Measurements from ENCODE around the gene TSPAN18. TPM values are rescaled to one million over a fixed set of nuclear protein-coding genes. Genes with fewer than 3 reads are reported as not detected.

TSPAN18 gene
- total RNA-seq, 1 donor from 2014 or later: 38.4 TPM

- Histone ChIP-seq H3K27ac (peak overlapping the region; percentile 67), H3K4me1 (peaks cover 47% of the 10 kb centered on the region), H3K36me3 (no peaks in the 10 kb centered on the region), H3K27me3 (ENCODE audit: low read depth) (no peaks in the 10 kb centered on the region), H3K4me3 (no peak overlapping the region), H3K9me3 (no peaks in the 10 kb centered on the region)
- ATAC-seq: peak; percentile 73 to 81
- no peak for TF ChIP-seq CTCF (IDR thresholded peaks at IDR 0.05)
- DNase-seq: peak; percentile 86
- intact Hi-C loops (cut with DNase I): no loop called here
Observed at GRCh38 chr11:44979543-44980399, 253.0 kb downstream of the TSPAN18 start.

DNA sequence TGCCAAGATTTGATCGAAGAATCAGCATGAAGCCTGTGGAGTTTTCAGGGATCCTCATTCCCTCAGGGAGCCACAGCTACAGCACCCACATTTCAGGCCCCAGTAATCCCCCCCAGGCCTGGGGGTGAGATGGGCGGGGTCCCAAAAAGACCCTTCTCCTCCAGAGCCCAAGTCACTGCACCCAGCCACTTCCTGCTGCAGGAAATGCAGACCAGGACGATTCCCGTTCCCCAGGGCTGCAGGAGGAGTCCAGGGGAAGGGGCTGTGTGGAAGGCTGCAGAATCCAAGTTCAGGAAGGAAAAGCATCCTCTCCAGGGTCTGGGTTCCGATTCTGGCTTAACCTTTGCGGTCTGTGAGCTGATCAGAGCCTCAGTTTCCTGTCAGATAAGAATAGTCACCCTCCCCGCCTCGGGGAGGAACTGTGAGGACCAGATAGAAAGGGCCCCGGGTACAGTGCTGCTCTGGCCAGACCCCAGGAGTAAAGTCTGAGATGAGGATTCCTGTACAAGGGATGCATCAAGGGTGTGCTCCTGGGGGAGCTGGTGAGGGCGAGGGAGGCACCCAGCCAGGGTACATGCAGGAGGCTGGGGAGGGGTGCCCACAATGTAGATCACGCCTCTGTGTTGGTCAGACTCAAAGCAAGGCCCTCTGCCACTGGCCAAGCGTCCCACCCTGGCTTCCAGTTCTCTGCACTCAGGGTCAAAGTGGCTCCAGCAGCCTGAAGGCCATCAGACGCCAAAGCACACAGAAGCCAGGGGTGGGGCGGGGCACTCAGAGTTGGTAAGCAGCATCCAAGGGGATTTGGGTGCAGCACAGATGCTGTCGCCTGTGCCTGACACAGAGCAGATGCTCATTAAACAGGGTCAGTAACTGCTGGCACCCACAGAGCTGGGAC is 254.0 kb downstream of the TSPAN18 start:
- Histone ChIP-seq H3K4me3 (no peak overlapping the region), H3K27ac (no peak overlapping the region), H3K4me1 (peaks cover 47% of the 10 kb centered on the region), H3K27me3 (ENCODE audit: low read depth) (no peaks in the 10 kb centered on the region), H3K9me3 (no peaks in the 10 kb centered on the region), H3K36me3 (no peaks in the 10 kb centered on the region)
- ATAC-seq (no peak), DNase-seq (no peak)
- intact Hi-C loops (cut with DNase I): no loop called here
- no peak for TF ChIP-seq CTCF (IDR thresholded peaks at IDR 0.05)

Other genes with a start within 250 kb of the TSPAN18 start
- gene CD82, start 161.3 kb upstream of the TSPAN18 start, total RNA-seq: 129 TPM
- 103 TPM for gene TP53I11, start 223.9 kb downstream of the TSPAN18 start, total RNA-seq

Data from lower lobe of right lung (tissue), 2 donors.